Measurements from ENCODE around the gene CSTF3.

CSTF3 gene

DNA sequence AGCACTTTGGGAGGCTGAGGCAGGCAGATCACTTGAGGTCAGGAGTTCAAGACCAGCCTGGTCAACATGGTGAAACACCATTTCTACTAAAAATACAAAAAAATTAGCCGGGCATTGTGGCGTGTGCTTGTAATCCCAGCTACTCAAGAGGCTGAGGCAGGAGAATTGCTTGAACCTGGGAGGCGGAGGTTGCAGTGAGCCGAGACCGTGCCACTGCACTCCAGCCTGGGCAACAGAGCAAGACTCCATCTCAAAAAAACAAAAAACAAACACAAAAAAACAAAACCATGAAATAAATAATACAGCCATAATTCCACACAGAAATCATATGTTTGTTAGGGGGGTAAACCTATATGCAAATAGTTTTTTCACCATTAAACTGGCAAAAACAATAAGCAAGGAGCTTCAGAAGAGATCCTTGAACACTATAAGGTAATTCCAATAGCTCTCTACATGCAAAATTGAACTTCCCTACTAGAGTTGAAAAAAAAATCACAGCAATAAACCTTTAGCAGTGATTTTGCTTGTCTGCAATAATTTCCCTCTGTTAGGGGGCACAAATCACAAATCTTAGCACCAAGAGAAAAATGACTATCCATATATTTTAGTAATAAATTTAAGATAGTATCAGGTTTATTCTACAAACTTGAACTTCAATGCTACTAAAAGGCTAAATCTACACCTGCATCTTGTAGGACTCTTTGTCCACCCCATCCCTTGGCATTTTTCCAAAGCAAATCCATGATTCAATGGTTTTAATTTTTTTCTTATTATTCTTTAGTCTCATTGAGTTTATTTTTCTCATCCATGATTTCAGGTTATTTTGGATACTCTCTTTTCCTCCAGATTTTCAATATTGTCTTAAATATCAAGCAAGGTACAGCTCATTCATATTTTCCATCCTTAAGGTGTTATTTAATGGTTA lies 3.9 kb downstream of the CSTF3 start:
- Histone ChIP-seq H3K9me3 (ENCODE audit: control insufficient read depth, insufficient read depth, low read depth, low read length) (no peaks in the 10 kb centered on the region), H3K4me1 (ENCODE audit: control insufficient read depth, insufficient read depth, low read length) (no peaks in the 10 kb centered on the region), H3K4me3 (ENCODE audit: low read depth, low read length) (no peak overlapping the region), H3K27ac (ENCODE audit: extremely low read depth, low read depth, low read length) (no peak overlapping the region), H3K36me3 (ENCODE audit: control insufficient read depth in 2 of 2, insufficient read depth in 1 of 2, low read length in 2 of 2) (peaks cover 3 to 21% of the 10 kb centered on the region in 2 experiments; a peak in 2 of 3 replicates)
- ChIA-PET CTCF (interaction anchor here (1.0 kb wide), 1 partner anchor 11 kb away, joined by 5 read pairs; no protein-coding TSS in a partner anchor), POLR2A (no interaction called here)
- TF ChIP-seq ZNF837 (tag by site-specific recombination; IDR thresholded peaks at IDR 0.05) (no peak), ZNF121 (tag by site-specific recombination; IDR thresholded peaks at IDR 0.05) (peak; percentile 86)

DNA sequence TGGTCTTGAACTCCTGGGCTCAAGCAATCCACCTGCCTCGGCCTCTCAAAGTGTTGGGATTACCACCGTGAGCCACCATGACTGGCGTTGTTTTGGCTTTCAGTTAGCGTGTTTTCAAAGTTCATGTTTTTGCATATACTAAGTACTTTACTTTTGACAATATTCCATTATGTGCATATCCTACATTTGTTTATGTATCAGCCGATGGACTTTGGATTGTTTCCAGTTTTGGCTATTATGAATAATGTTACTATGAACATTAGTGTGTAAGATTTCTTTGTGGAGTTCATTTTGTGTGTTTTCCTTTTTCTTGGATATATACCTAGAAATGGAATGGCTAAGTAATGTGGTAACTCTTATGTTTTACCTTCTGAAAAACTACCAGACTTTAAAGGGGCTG lies 9.9 kb downstream of the CSTF3 start:
- Histone ChIP-seq H3K27ac (ENCODE audit: extremely low read depth, low read depth, low read length) (no peak overlapping the region), H3K36me3 (ENCODE audit: control insufficient read depth in 2 of 2, insufficient read depth in 1 of 2, low read length in 2 of 2) (peaks cover 3 to 38% of the 10 kb centered on the region in 2 experiments; a peak in 2 of 3 replicates), H3K4me1 (ENCODE audit: control insufficient read depth, insufficient read depth, low read length) (0 out of 2 replicates have a peak, but pooled peaks cover 4% of the 10 kb centered on the region), H3K4me3 (ENCODE audit: low read depth, low read length) (no peak overlapping the region), H3K9me3 (ENCODE audit: control insufficient read depth, insufficient read depth, low read depth, low read length) (no peaks in the 10 kb centered on the region)
- ChIA-PET POLR2A (no interaction called here), CTCF (no interaction called here)
- TF ChIP-seq ZNF311 (tag by site-specific recombination; IDR thresholded peaks at IDR 0.05; ENCODE audit: borderline replicate concordance) (no peak), ZNF473 (tag by site-specific recombination; IDR thresholded peaks at IDR 0.05) (no peak), ZNF596 (tag by site-specific recombination; IDR thresholded peaks at IDR 0.05) (no peak), ZNF654 (tag by site-specific recombination; IDR thresholded peaks at IDR 0.05; ENCODE audit: low read depth) (no peak), ZNF138 (tag by site-specific recombination; IDR thresholded peaks at IDR 0.05; ENCODE audit: borderline replicate concordance) (no peak), ZNF394 (tag by site-specific recombination; IDR thresholded peaks at IDR 0.05; ENCODE audit: borderline replicate concordance) (no peak), KLF10 (tag by site-specific recombination; IDR thresholded peaks at IDR 0.05) (no peak), ZNF585B (tag by site-specific recombination; IDR thresholded peaks at IDR 0.05) (no peak)

DNA sequence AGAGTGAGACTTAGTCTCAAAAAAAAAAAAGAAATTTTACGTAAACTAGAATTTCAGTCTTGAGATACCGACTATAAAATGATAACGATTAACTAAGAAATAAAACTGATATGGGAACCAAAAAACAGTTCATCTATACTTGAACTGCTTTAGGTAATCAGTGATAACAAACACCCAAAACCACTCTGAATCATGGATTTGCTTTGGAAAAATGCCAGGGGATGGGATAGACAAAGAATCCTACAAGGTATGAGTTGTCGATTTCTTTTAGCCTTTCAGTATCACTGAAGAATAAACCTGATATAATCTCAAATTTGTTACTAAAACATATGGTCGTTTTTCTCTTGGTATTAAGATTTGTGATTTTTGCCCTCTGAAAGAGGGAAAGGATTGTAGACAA lies 13.7 kb downstream of the CSTF3 start:
- Histone ChIP-seq H3K27ac (ENCODE audit: extremely low read depth, low read depth, low read length) (no peak overlapping the region), H3K4me1 (ENCODE audit: control insufficient read depth, insufficient read depth, low read length) (0 out of 2 replicates have a peak, but pooled peaks cover 4% of the 10 kb centered on the region), H3K36me3 (ENCODE audit: control insufficient read depth in 2 of 2, insufficient read depth in 1 of 2, low read length in 2 of 2) (peaks cover 2 to 31% of the 10 kb centered on the region in 2 experiments; a peak in 2 of 3 replicates), H3K9me3 (ENCODE audit: control insufficient read depth, insufficient read depth, low read depth, low read length) (no peaks in the 10 kb centered on the region), H3K4me3 (ENCODE audit: low read depth, low read length) (no peak overlapping the region)
- ChIA-PET CTCF (interaction anchor here (0.7 kb wide), 1 partner anchor 182 kb away, joined by 3 read pairs; no protein-coding TSS in a partner anchor), POLR2A (no interaction called here)
- TF ChIP-seq ZNF394 (tag by site-specific recombination; IDR thresholded peaks at IDR 0.05; ENCODE audit: borderline replicate concordance), result no peak
- TF ChIP-seq ZNF324 (tag by site-specific recombination; IDR thresholded peaks at IDR 0.05), result no peak
- TF ChIP-seq, protein P1, sequence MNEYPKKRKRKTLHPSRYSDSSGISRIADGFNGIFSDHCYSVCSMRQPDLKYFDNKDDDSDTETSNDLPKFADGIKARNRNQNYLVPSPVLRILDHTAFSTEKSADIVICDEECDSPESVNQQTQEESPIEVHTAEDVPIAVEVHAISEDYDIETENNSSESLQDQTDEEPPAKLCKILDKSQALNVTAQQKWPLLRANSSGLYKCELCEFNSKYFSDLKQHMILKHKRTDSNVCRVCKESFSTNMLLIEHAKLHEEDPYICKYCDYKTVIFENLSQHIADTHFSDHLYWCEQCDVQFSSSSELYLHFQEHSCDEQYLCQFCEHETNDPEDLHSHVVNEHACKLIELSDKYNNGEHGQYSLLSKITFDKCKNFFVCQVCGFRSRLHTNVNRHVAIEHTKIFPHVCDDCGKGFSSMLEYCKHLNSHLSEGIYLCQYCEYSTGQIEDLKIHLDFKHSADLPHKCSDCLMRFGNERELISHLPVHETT (tag by site-specific recombination; IDR thresholded peaks at IDR 0.05), result no peak
- no peak for TF ChIP-seq ZNF132 (tag by site-specific recombination; IDR thresholded peaks at IDR 0.05; ENCODE audit: borderline replicate concordance)
- no peak for TF ChIP-seq ZNF660 (tag by site-specific recombination; IDR thresholded peaks at IDR 0.05)
- TF ChIP-seq ZNF610 (tag by site-specific recombination; IDR thresholded peaks at IDR 0.05; ENCODE audit: borderline replicate concordance), result no peak
- no peak for TF ChIP-seq ZNF223 (tag by site-specific recombination; IDR thresholded peaks at IDR 0.05)
